HEK293 (cell line): Measurements from ENCODE around the gene RSPRY1.

Experiments used
- CTCF ChIA-PET: fragments of 350-600 bp; formaldehyde crosslinking; extraction: SDS; loops from one replicate; lab custom pipeline; 2021; ENCODE audit warnings: antibody characterized with exemption; lab: Yijun Ruan, JAX
- POLR2A ChIA-PET: fragments of 300-600 bp; formaldehyde crosslinking; extraction: SDS; loops from one replicate; lab custom pipeline; 2020; ENCODE audit warnings: antibody characterized with exemption, inconsistent platforms; lab: Yijun Ruan, JAX
- H3K27ac ChIP-seq: fragments of 200-500 bp; sonication (Bioruptor generic); 2 replicates; pipeline ENCODE4 v1.5.1; 2014; ENCODE audit warnings: low read depth, low read length, control low read depth, inconsistent platforms; ENCODE audit errors: extremely low read depth
- H3K36me3 ChIP-seq, 2 experiments: fragments of 200-500 bp in 1 of 2; sonication (Bioruptor generic) in 1 of 2; 1 replicate in 1 of 2; 2 replicates in 1 of 2; pipeline ENCODE4 v1.5.1; 2014 to 2017; ENCODE audit warnings: inconsistent platforms in 2 of 2, low read length in 2 of 2; ENCODE audit not compliant: control insufficient read depth in 2 of 2, insufficient read depth in 1 of 2
- H3K4me1 ChIP-seq: fragments of 200-500 bp; sonication (Bioruptor generic); 2 replicates; pipeline ENCODE4 v1.5.1; 2014; ENCODE audit warnings: mild to moderate bottlenecking, low read length, inconsistent platforms; ENCODE audit not compliant: control insufficient read depth, insufficient read depth
- H3K4me3 ChIP-seq: 2 replicates; pipeline ENCODE4 v1.5.1; 2011; ENCODE audit warnings: low read depth, mild to moderate bottlenecking, control low read depth, low read length, moderate library complexity
- H3K9me3 ChIP-seq: fragments of 200-500 bp; sonication (Bioruptor generic); 2 replicates; pipeline ENCODE4 v1.5.1; 2014; ENCODE audit warnings: low read depth, low read length, inconsistent platforms; ENCODE audit not compliant: control insufficient read depth, insufficient read depth
- BCL11B ChIP-seq: fragments of 450-650 bp; formaldehyde crosslinking; IDR thresholded peaks from 2 replicates; pipeline ENCODE4 v1.5.1; 2016; ENCODE audit warnings: low read depth, missing biosample characterization, missing genetic modification characterization
- GLI4 ChIP-seq: fragments of 450-650 bp; formaldehyde crosslinking; IDR thresholded peaks from 2 replicates; pipeline ENCODE4 v1.5.1; 2016; ENCODE audit warnings: missing biosample characterization, missing genetic modification characterization
- IKZF3 ChIP-seq: fragments of 450-650 bp; IDR thresholded peaks from 2 replicates; pipeline ENCODE4 v1.5.0; 2018; ENCODE audit warnings: missing biosample characterization, mild to moderate bottlenecking, missing genetic modification characterization, moderate library complexity
- PRDM1 ChIP-seq: fragments of 450-650 bp; formaldehyde crosslinking; IDR thresholded peaks from 2 replicates; pipeline ENCODE4; 2016; ENCODE audit warnings: missing biosample characterization, missing genetic modification characterization
- TRIM28 ChIP-seq: IDR thresholded peaks from 2 replicates; pipeline ENCODE4 v1.6.1; 2011; ENCODE audit warnings: low read length, control low read depth, borderline replicate concordance
- ZIC2 ChIP-seq: fragments of 450-650 bp; formaldehyde crosslinking; IDR thresholded peaks from 2 replicates; pipeline ENCODE4 v1.5.1; 2016; ENCODE audit warnings: missing biosample characterization, missing genetic modification characterization
- ZNF10 ChIP-seq: fragments of 450-650 bp; formaldehyde crosslinking; IDR thresholded peaks from 2 replicates; pipeline ENCODE4 v1.5.1; 2017; ENCODE audit warnings: missing biosample characterization, missing genetic modification characterization
- ZNF2 ChIP-seq: fragments of 450-650 bp; formaldehyde crosslinking; IDR thresholded peaks from 2 replicates; pipeline ENCODE4 v1.5.1; 2016; ENCODE audit warnings: missing biosample characterization, missing genetic modification characterization
- ZNF302 ChIP-seq: fragments of 450-650 bp; formaldehyde crosslinking; IDR thresholded peaks from 2 replicates; pipeline ENCODE4 v1.5.1; 2016; ENCODE audit warnings: missing biosample characterization, missing genetic modification characterization, low read depth
- ZNF391 ChIP-seq: fragments of 450-650 bp; formaldehyde crosslinking; IDR thresholded peaks from 2 replicates; pipeline ENCODE4 v1.5.1; 2016; ENCODE audit warnings: low read depth, missing biosample characterization, missing genetic modification characterization, borderline replicate concordance
- ZNF549 ChIP-seq: fragments of 450-650 bp; IDR thresholded peaks from 2 replicates; pipeline ENCODE4 v1.5.1; 2018; ENCODE audit warnings: missing biosample characterization, missing genetic modification characterization, mild to moderate bottlenecking, inconsistent platforms, moderate library complexity
- ZNF558 ChIP-seq: fragments of 450-650 bp; formaldehyde crosslinking; IDR thresholded peaks from 2 replicates; pipeline ENCODE4 v1.5.1; 2016; ENCODE audit warnings: missing biosample characterization, missing genetic modification characterization
- ZNF600 ChIP-seq: fragments of 450-650 bp; formaldehyde crosslinking; IDR thresholded peaks from 2 replicates; pipeline ENCODE4 v1.5.1; 2016; ENCODE audit warnings: missing biosample characterization, missing genetic modification characterization
- ZNF610 ChIP-seq: fragments of 450-650 bp; formaldehyde crosslinking; IDR thresholded peaks from 2 replicates; pipeline ENCODE4 v1.5.1; 2016; ENCODE audit warnings: missing biosample characterization, missing genetic modification characterization, borderline replicate concordance
- ZNF664 ChIP-seq: fragments of 450-650 bp; formaldehyde crosslinking; IDR thresholded peaks from 2 replicates; pipeline ENCODE4 v1.5.1; 2016; ENCODE audit warnings: missing biosample characterization, missing genetic modification characterization
- ZNF677 ChIP-seq: fragments of 450-650 bp; IDR thresholded peaks from 2 replicates; pipeline ENCODE4 v1.5.0; 2018; ENCODE audit warnings: missing biosample characterization, mild to moderate bottlenecking, missing genetic modification characterization, moderate library complexity
- ZNF792 ChIP-seq: fragments of 450-650 bp; formaldehyde crosslinking; IDR thresholded peaks from 2 replicates; pipeline ENCODE4 v1.5.1; 2016; ENCODE audit warnings: missing biosample characterization, missing genetic modification characterization
- TF ChIP-seq, protein P1 (sequence below): sonication (generic); formaldehyde crosslinking; IDR thresholded peaks from 2 replicates; pipeline ENCODE4 v1.8.1; 2022; ENCODE audit warnings: mild to moderate bottlenecking, moderate library complexity, missing genetic modification reagents
- TF ChIP-seq, protein P2 (sequence below): fragments of 450-650 bp; formaldehyde crosslinking; IDR thresholded peaks from 2 replicates; pipeline ENCODE4 v1.5.1; 2016; ENCODE audit warnings: missing biosample characterization, missing genetic modification characterization
- TF ChIP-seq, protein P3 (sequence below): fragments of 450-650 bp; formaldehyde crosslinking; IDR thresholded peaks from 2 replicates; pipeline ENCODE4 v1.5.1; 2017; ENCODE audit warnings: missing biosample characterization, mild to moderate bottlenecking, missing genetic modification characterization, moderate library complexity
- TF ChIP-seq, protein P4 (sequence below): fragments of 450-650 bp; formaldehyde crosslinking; IDR thresholded peaks from 2 replicates; pipeline ENCODE4 v1.5.1; 2016; ENCODE audit warnings: missing biosample characterization, missing genetic modification characterization
- TF ChIP-seq, protein P5 (sequence below): fragments of 450-650 bp; formaldehyde crosslinking; IDR thresholded peaks from 2 replicates; pipeline ENCODE4 v1.5.1; 2017; ENCODE audit warnings: missing biosample characterization, missing genetic modification characterization

Gene RSPRY1

DNA sequence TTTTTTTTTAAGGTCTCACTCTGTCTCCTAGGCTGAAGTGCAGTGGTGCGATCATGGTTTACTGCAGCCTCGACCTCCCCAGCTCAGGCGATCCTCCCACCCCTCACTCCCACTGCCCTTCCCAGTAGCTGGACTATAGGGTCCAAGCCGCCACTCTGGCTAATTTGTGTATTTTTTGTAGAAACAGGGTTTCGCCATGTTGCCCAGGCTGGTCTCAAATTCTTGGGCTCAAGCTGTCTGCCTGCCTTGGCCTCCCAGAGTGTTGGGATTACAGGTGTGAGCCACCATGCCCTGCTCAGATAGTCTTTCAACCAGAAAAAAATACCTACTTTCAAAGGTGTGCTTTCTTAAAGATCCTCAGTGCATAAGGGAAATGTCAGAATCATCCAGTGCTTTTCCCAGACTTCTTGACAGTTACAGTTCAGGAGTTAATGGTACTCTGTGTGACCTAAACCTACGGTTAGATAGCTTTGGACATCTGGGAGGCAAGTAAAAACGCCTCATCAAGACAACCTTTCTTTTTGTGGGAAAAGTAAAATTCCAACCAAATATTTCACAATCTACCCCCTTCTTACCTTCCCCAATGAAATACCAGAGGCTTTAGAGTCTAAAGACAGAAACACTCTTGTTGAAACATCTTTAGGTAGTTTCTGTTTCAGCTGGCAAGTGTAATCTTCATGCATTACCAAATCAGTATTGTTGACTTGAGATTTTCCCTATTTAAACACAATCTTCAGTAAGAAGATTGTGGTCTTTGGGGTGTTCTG, 6.8 kb downstream of the RSPRY1 start:
- H3K27ac ChIP-seq, result no peak overlapping the region
- CTCF ChIA-PET, result interaction anchor here (1.5 kb wide), 1 partner anchor 8 kb away, joined by 3 read pairs; no protein-coding TSS in a partner anchor
- POLR2A ChIA-PET, result interaction anchor here (0.6 kb wide), 1 partner anchor 56 kb away, joined by 3 read pairs; no protein-coding TSS in a partner anchor
- H3K9me3 ChIP-seq, result no peaks in the 10 kb centered on the region
- H3K4me3 ChIP-seq, result no peak overlapping the region
- TF ChIP-seq ZNF2 (tag by site-specific recombination) (no peak), ZNF610 (tag by site-specific recombination) (no peak), PRDM1 (tag by site-specific recombination) (0 out of 2 replicates have a peak, but pooled peaks have one; percentile 40), GLI4 (no peak), ZNF302 (tag by site-specific recombination) (no peak)
- TF ChIP-seq, protein P1, sequence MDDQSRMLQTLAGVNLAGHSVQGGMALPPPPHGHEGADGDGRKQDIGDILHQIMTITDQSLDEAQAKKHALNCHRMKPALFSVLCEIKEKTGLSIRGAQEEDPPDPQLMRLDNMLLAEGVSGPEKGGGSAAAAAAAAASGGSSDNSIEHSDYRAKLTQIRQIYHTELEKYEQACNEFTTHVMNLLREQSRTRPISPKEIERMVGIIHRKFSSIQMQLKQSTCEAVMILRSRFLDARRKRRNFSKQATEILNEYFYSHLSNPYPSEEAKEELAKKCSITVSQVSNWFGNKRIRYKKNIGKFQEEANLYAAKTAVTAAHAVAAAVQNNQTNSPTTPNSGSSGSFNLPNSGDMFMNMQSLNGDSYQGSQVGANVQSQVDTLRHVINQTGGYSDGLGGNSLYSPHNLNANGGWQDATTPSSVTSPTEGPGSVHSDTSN (CRISPR knock-in tag), result no peak
- TF ChIP-seq, protein P2, sequence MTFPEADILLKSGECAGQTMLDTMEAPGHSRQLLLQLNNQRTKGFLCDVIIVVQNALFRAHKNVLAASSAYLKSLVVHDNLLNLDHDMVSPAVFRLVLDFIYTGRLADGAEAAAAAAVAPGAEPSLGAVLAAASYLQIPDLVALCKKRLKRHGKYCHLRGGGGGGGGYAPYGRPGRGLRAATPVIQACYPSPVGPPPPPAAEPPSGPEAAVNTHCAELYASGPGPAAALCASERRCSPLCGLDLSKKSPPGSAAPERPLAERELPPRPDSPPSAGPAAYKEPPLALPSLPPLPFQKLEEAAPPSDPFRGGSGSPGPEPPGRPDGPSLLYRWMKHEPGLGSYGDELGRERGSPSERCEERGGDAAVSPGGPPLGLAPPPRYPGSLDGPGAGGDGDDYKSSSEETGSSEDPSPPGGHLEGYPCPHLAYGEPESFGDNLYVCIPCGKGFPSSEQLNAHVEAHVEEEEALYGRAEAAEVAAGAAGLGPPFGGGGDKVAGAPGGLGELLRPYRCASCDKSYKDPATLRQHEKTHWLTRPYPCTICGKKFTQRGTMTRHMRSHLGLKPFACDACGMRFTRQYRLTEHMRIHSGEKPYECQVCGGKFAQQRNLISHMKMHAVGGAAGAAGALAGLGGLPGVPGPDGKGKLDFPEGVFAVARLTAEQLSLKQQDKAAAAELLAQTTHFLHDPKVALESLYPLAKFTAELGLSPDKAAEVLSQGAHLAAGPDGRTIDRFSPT (tag by site-specific recombination), result no peak
- TF ChIP-seq, protein P3, sequence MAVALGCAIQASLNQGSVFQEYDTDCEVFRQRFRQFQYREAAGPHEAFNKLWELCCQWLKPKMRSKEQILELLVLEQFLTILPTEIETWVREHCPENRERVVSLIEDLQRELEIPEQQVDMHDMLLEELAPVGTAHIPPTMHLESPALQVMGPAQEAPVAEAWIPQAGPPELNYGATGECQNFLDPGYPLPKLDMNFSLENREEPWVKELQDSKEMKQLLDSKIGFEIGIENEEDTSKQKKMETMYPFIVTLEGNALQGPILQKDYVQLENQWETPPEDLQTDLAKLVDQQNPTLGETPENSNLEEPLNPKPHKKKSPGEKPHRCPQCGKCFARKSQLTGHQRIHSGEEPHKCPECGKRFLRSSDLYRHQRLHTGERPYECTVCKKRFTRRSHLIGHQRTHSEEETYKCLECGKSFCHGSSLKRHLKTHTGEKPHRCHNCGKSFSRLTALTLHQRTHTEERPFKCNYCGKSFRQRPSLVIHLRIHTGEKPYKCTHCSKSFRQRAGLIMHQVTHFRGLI (tag by site-specific recombination), result no peak
- TF ChIP-seq, protein P4, sequence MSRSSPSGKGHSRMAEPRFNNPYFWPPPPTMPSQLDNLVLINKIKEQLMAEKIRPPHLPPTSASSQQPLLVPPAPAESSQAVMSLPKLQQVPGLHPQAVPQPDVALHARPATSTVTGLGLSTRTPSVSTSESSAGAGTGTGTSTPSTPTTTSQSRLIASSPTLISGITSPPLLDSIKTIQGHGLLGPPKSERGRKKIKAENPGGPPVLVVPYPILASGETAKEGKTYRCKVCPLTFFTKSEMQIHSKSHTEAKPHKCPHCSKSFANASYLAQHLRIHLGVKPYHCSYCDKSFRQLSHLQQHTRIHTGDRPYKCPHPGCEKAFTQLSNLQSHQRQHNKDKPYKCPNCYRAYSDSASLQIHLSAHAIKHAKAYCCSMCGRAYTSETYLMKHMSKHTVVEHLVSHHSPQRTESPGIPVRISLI (tag by site-specific recombination), result 0 out of 2 replicates have a peak, but pooled peaks have one; percentile 24
- no peaks in the 10 kb centered on the region for H3K36me3 ChIP-seq
- peaks cover 28% of the 10 kb centered on the region for H3K4me1 ChIP-seq

DNA sequence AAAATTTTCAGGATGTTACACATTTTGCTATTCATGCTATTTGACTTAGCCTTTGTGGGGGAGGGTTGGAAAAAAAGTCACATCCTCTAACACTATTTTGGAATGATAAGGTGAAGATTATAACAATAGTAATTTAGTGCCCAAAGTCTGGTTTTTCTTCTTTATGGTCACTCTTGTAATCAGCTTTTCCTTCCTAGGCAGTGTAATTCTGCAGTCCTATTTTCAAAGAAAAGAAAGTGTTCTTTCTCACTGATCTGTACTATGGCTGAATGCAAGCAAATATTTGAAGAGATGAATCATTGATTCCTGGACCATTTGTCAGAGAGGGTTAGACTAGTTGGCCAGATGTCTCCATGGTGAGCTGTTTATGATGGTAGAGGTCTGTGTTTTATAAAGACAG, 8.4 kb downstream of the RSPRY1 start:
- H3K4me1 ChIP-seq, result peaks cover 28% of the 10 kb centered on the region
- no peak overlapping the region for H3K4me3 ChIP-seq
- ChIA-PET CTCF (interaction anchor here (0.6 to 1.3 kb wide), 2 partner anchors 11 kb away, joined by 3 to 4 read pairs; no protein-coding TSS in a partner anchor), POLR2A (interaction anchor here (1.0 kb wide), 1 partner anchor 51 kb away, joined by 4 read pairs; the partner anchor contains the start of gene ARL2BP)
- H3K9me3 ChIP-seq, result no peaks in the 10 kb centered on the region
- no peak for TF ChIP-seq BCL11B (tag by site-specific recombination)
- TF ChIP-seq ZIC2, result no peak
- peak; percentile 22; the same call in 1 of the 2 replicates for TF ChIP-seq PRDM1 (tag by site-specific recombination)
- TF ChIP-seq ZNF558 (tag by site-specific recombination), result no peak
- no peak for TF ChIP-seq ZNF664
- no peak for TF ChIP-seq ZNF549 (tag by site-specific recombination)
- TF ChIP-seq ZNF610 (tag by site-specific recombination), result no peak
- no peak for TF ChIP-seq ZNF391
- TF ChIP-seq, protein P5, sequence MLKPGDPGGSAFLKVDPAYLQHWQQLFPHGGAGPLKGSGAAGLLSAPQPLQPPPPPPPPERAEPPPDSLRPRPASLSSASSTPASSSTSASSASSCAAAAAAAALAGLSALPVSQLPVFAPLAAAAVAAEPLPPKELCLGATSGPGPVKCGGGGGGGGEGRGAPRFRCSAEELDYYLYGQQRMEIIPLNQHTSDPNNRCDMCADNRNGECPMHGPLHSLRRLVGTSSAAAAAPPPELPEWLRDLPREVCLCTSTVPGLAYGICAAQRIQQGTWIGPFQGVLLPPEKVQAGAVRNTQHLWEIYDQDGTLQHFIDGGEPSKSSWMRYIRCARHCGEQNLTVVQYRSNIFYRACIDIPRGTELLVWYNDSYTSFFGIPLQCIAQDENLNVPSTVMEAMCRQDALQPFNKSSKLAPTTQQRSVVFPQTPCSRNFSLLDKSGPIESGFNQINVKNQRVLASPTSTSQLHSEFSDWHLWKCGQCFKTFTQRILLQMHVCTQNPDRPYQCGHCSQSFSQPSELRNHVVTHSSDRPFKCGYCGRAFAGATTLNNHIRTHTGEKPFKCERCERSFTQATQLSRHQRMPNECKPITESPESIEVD (tag by site-specific recombination), result 0 out of 2 replicates have a peak, but pooled peaks have one; percentile 26
- TF ChIP-seq IKZF3 (tag by site-specific recombination), result no peak
- no peak for TF ChIP-seq TRIM28
- TF ChIP-seq ZNF792 (tag by site-specific recombination), result no peak
- no peak for TF ChIP-seq ZNF600
- no peak for TF ChIP-seq ZNF10 (tag by site-specific recombination)
- TF ChIP-seq ZNF677 (tag by site-specific recombination), result no peak
- TF ChIP-seq, all 188 proteins: peak for 2
- H3K27ac ChIP-seq, result no peak overlapping the region
- H3K36me3 ChIP-seq, result no peaks in the 10 kb centered on the region
